Measurements from ENCODE around the gene MIS12. TPM values are rescaled to one million over a fixed set of nuclear protein-coding genes. Genes with fewer than 3 reads are reported as not detected.

MIS12 gene
- total and polyA plus RNA-seq, 2 of the 8 experiments (the other 6 are each of a cell fraction or from before 2014, with no cell fraction given): 9.5 to 25.6 TPM

Other genes with a start within 250 kb of the MIS12 start
- gene RABEP1, start 204.3 kb upstream of the MIS12 start, total RNA-seq (2021; fragmentation: NEBNext Ultra II Directional; extraction: Animal tissue kit (Norgen Biotek cat#: 25700)): 50.7 and 52.3 TPM in 2 replicates
- 4.5 and 8.5 TPM in 2 replicates for gene RABEP1, start 204.3 kb upstream of the MIS12 start, polyA plus RNA-seq (2011; rRNA removed)
- 102 and 105 TPM in 2 replicates for gene NUP88, start 66.9 kb upstream of the MIS12 start, total RNA-seq (2021; fragmentation: NEBNext Ultra II Directional; extraction: Animal tissue kit (Norgen Biotek cat#: 25700))
- 69.0 and 77.4 TPM in 2 replicates for gene NUP88, start 66.9 kb upstream of the MIS12 start, polyA plus RNA-seq (2011; rRNA removed)
- 57.7 and 59.6 TPM in 2 replicates for gene RPAIN, start 66.4 kb upstream of the MIS12 start, total RNA-seq (2021; fragmentation: NEBNext Ultra II Directional; extraction: Animal tissue kit (Norgen Biotek cat#: 25700))
- 37.0 and 54.5 TPM in 2 replicates for gene RPAIN, start 66.4 kb upstream of the MIS12 start, polyA plus RNA-seq (2011; rRNA removed)
- gene C1QBP, start 47.4 kb upstream of the MIS12 start, total RNA-seq (2021; fragmentation: NEBNext Ultra II Directional; extraction: Animal tissue kit (Norgen Biotek cat#: 25700)): 453 and 454 TPM in 2 replicates
- gene C1QBP, start 47.4 kb upstream of the MIS12 start, polyA plus RNA-seq (2011; rRNA removed): 210 and 355 TPM in 2 replicates
- gene DHX33, start 17.6 kb upstream of the MIS12 start, total RNA-seq (2021; fragmentation: NEBNext Ultra II Directional; extraction: Animal tissue kit (Norgen Biotek cat#: 25700)): 67.7 and 70.0 TPM in 2 replicates
- 34.8 and 38.1 TPM in 2 replicates for gene DHX33, start 17.6 kb upstream of the MIS12 start, polyA plus RNA-seq (2011; rRNA removed)
- gene DERL2, start 388 bp upstream of the MIS12 start, total RNA-seq (2021; fragmentation: NEBNext Ultra II Directional; extraction: Animal tissue kit (Norgen Biotek cat#: 25700)): 58.4 and 67.5 TPM in 2 replicates
- gene DERL2, start 388 bp upstream of the MIS12 start, polyA plus RNA-seq (2011; rRNA removed): 33.7 and 55.3 TPM in 2 replicates
- gene NLRP1, start 97.9 kb downstream of the MIS12 start, total RNA-seq (2021; fragmentation: NEBNext Ultra II Directional; extraction: Animal tissue kit (Norgen Biotek cat#: 25700)): 10.0 and 10.4 TPM in 2 replicates
- 8.6 and 9.2 TPM in 2 replicates for gene NLRP1, start 97.9 kb downstream of the MIS12 start, polyA plus RNA-seq (2011; rRNA removed)